ENCODE results near the gene ZNF197. TPM values are rescaled to one million over a fixed set of nuclear protein-coding genes. Genes with fewer than 3 reads are reported as not detected.

Gene ZNF197
- total and polyA plus RNA-seq, 8 donors = 5.2 to 24.6 (median 7.6) TPM

DNA sequence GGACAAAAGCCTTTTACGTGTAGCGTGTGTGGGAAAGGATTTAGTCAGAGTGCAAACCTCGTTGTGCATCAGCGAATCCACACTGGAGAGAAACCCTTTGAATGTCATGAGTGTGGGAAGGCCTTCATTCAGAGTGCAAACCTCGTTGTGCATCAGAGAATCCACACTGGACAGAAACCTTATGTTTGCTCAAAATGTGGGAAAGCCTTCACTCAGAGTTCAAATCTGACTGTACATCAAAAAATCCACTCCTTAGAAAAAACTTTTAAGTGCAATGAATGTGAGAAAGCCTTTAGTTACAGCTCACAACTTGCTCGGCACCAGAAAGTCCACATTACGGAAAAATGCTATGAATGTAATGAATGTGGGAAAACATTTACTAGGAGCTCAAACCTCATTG is 34.2 kb downstream of the ZNF197 start:
- Histone ChIP-seq H3K9me3 (peaks cover 10 to 56% (median 49%) of the 10 kb centered on the region in 4 donors), H3K27me3 (no peaks in the 10 kb centered on the region), H3K27ac (no peak overlapping the region), H3K4me3 (no peak overlapping the region), H3K36me3 (peaks cover 55 to 85% (median 75%) of the 10 kb centered on the region in 4 donors), H3K4me1 (no peaks in the 10 kb centered on the region)
- intact Hi-C loops (cut with DNase I; ENCODE audit: low total_unique reads) = no loop called here
- no peak for DNase-seq
- 94 to 99% (median 96%) methylated on average over 7 of the region's 7 CpGs for WGBS, 5 donors
- no peak for TF ChIP-seq POLR2AphosphoS5 (IDR thresholded peaks at IDR 0.05)
- no peak for TF ChIP-seq EP300 (IDR thresholded peaks at IDR 0.05)
- TF ChIP-seq, protein P1, sequence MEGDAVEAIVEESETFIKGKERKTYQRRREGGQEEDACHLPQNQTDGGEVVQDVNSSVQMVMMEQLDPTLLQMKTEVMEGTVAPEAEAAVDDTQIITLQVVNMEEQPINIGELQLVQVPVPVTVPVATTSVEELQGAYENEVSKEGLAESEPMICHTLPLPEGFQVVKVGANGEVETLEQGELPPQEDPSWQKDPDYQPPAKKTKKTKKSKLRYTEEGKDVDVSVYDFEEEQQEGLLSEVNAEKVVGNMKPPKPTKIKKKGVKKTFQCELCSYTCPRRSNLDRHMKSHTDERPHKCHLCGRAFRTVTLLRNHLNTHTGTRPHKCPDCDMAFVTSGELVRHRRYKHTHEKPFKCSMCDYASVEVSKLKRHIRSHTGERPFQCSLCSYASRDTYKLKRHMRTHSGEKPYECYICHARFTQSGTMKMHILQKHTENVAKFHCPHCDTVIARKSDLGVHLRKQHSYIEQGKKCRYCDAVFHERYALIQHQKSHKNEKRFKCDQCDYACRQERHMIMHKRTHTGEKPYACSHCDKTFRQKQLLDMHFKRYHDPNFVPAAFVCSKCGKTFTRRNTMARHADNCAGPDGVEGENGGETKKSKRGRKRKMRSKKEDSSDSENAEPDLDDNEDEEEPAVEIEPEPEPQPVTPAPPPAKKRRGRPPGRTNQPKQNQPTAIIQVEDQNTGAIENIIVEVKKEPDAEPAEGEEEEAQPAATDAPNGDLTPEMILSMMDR (IDR thresholded peaks at IDR 0.05) = no peak
- TF ChIP-seq POLR2A (IDR thresholded peaks at IDR 0.05) = no peak

DNA sequence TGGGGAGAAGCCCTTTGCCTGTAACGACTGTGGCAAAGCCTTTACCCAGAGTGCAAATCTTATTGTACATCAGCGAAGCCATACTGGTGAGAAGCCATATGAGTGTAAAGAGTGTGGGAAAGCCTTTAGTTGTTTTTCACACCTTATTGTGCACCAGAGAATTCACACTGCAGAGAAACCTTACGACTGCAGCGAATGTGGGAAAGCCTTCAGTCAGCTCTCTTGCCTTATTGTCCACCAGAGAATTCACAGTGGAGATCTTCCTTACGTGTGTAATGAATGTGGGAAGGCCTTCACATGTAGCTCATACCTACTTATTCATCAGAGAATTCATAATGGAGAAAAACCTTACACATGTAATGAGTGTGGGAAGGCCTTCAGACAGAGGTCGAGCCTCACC is 34.6 kb downstream of the ZNF197 start:
- peaks cover 53 to 81% (median 70%) of the 10 kb centered on the region in 4 donors for H3K36me3 ChIP-seq
- intact Hi-C loops (cut with DNase I; ENCODE audit: low total_unique reads) = no loop called here
- 95 to 97% (median 97%) methylated on average over 6 of the region's 6 CpGs for WGBS, 5 donors
- no peak overlapping the region for H3K4me3 ChIP-seq
- TF ChIP-seq, protein P1 (IDR thresholded peaks at IDR 0.05) = no peak
- no peak for TF ChIP-seq EP300 (IDR thresholded peaks at IDR 0.05)
- H3K4me1 ChIP-seq = no peaks in the 10 kb centered on the region
- peaks cover 10 to 61% (median 49%) of the 10 kb centered on the region in 4 donors for H3K9me3 ChIP-seq
- DNase-seq = no peak
- H3K27me3 ChIP-seq = no peaks in the 10 kb centered on the region
- H3K27ac ChIP-seq = no peak overlapping the region

DNA sequence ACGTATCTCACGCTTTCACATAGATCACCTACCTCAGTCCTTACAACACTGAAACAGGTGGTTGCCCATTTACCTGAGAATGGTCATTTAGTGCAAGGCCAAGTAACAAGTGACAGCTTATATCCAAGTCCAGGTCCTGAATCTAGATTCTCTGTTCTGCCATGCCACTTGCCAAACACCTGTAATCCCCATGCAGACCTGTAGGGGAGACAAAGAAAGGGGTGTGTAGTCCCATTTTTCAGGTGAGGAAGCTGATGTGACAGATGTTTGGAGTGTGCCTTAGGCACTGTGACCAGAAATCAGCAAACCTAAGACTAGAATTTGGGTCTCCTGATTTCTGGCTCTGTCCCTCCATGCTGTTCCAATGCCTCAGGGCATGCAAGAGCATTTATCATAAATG is 36.4 kb downstream of the ZNF197 start:
- no peak overlapping the region for H3K4me3 ChIP-seq
- H3K27ac ChIP-seq = no peak overlapping the region
- intact Hi-C loops (cut with DNase I; ENCODE audit: low total_unique reads) = no loop called here
- 96 to 100% (median 98%) methylated on average over 2 of the region's 2 CpGs for WGBS, 5 donors
- TF ChIP-seq EP300 (IDR thresholded peaks at IDR 0.05) (no peak), POLR2A (IDR thresholded peaks at IDR 0.05) (no peak), POLR2AphosphoS5 (IDR thresholded peaks at IDR 0.05) (no peak)
- TF ChIP-seq, protein P1 (IDR thresholded peaks at IDR 0.05) = no peak
- H3K36me3 ChIP-seq = peaks cover 42 to 64% (median 53%) of the 10 kb centered on the region in 4 donors
- no peaks in the 10 kb centered on the region for H3K27me3 ChIP-seq
- DNase-seq = no peak
- no peaks in the 10 kb centered on the region for H3K4me1 ChIP-seq
- H3K9me3 ChIP-seq = peaks cover 10 to 56% (median 48%) of the 10 kb centered on the region in 4 donors

DNA sequence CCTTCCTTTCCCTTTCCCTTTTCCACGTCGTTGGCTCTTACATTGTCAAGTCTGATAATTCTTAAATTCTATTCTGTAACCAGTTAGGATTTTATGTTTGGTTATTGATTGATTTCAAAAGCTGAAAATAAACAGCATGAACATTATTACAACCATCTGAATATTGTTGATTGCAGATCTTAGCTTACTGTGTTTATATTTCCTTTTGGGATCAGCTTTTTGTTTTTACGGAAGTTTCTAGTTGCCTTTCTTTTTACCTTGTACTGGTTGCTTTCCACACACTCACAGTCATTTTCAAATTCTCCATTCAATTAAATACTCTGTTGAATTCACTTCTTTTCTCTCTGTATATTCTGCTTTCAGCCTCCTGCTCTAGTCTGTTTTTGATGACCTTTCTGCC is 40.3 kb downstream of the ZNF197 start:
- 80 to 98% (median 98%) methylated on average over 3 of the region's 3 CpGs for WGBS, 5 donors
- TF ChIP-seq POLR2AphosphoS5 (IDR thresholded peaks at IDR 0.05) (no peak), POLR2A (IDR thresholded peaks at IDR 0.05) (no peak), EP300 (IDR thresholded peaks at IDR 0.05) (no peak)
- TF ChIP-seq, protein P1 (IDR thresholded peaks at IDR 0.05) = no peak
- no peak for DNase-seq
- H3K36me3 ChIP-seq = peaks cover 3 to 24% (median 13%) of the 10 kb centered on the region in 4 donors
- H3K4me1 ChIP-seq = no peaks in the 10 kb centered on the region
- H3K9me3 ChIP-seq = peaks cover 0 to 24% (median 12%) of the 10 kb centered on the region in 4 donors
- H3K27ac ChIP-seq = no peak overlapping the region
- no peaks in the 10 kb centered on the region for H3K27me3 ChIP-seq
- no peak overlapping the region for H3K4me3 ChIP-seq
- intact Hi-C loops (cut with DNase I; ENCODE audit: low total_unique reads) = no loop called here
